Stimulated activated CD8-positive, alpha-beta memory T cell treated with anti-CD3 and anti-CD28 coated beads, Interleukin-12 subunit alpha, Interleukin-12 subunit beta, amount 100 ng/mL, for 4 hours (primary cell): ENCODE measurements around the gene LRRC15.

ENCODE experiments used
- DNase-seq: peaks from one replicate; pipeline ENCODE4 v3.0.0-alpha.2; 2020; ENCODE audit warnings: low read depth

LRRC15 gene

DNA sequence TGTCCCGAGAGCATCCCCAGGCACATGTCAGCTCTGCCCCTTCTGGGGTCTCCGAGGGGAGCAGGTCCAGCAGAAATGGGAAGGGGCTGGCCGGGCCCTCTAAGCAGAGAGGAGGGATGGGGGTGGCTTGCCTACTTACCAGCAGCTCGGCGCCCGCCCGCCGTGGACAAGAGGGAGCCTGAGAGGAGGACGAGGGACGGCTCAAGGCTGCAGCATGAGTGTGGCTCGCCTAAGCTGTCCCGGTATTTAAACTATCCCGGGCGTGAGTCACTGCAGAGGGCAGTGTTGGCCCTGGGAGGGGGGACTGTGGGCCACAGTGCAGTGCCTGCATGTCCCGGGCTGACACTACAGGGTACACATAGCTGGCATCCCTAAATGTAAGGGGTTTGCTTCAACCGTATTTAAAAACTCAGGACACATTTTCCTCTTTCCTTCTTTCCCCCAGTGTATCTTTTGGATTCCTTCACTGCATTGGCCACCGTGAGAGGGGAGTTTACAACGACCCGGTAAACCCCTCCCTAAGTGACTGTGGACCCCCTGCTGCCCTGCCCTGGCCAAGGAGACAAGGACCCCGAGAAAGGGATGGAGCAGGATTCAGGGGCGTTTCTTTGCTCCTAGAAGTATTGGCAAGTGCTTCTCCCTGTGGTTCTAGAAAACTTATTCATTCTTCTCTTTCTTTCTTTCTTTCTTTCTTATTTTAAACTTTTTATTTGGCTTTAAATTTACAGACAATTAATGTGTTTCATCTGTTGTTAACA, at the start of gene LRRC15:
Gene LRRC15, minus strand, starts transcription at position 222 of the 758 bp plus-strand sequence. CDS start 8,700 bp downstream, outside the sequence.
- DNase-seq, result no peak

DNA sequence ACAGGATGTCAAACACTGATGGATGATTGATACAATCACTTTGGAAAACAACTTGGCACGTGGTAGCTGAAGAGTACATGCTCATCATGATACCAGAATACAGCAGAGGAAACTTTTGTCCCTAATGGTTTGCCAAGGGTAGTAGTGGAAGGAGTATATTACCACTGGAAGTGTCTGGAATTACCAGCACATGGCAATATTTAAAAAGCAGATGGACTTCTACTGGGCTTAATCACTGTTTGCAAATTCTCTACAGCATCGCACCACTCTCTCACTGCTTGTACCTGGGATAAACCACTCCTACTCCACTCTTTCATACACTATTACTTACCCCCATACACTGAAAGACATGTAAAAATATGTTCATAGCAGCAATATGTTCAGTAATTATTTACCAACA, 49.1 kb upstream of the LRRC15 start:
- no peak for DNase-seq

DNA sequence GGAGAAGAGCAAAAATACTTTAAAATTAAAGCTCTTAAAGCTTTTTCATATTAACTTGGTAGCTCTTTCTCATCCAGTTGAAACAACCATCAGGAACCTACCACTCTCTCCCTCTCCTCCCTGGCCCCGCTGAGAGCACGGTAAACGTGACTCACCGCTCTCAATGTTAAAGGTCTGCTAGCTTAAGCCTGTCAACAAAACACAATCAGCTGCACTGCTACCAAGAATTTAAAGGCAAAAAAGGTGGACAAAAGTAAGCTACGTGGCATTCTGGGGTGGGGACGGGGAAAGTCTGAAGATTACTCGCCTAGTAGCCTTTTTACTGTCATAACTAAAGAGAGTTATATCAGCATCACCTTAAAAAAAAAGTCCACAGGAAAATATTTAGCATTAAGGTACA, 37.9 kb upstream of the LRRC15 start:
- DNase-seq, result no peak

DNA sequence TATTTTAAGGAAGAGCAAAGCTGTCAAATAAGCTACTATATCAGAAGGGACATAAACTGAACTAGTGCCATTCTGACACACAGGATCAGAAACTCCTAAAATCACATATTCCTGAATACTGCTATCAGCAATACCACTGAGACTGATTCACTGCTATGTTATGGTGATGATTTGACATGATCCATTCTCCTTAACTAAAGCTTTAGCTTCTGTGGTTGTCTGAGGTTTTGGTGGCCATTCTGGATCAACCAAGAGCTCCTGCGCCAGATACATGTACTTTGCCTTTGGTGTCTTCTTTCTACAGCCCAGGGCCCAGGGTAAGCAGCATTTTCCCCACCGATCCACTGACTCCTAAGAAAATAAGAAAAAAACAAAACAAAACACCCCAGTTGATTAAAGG, 36.2 kb upstream of the LRRC15 start:
- no peak for DNase-seq

DNA sequence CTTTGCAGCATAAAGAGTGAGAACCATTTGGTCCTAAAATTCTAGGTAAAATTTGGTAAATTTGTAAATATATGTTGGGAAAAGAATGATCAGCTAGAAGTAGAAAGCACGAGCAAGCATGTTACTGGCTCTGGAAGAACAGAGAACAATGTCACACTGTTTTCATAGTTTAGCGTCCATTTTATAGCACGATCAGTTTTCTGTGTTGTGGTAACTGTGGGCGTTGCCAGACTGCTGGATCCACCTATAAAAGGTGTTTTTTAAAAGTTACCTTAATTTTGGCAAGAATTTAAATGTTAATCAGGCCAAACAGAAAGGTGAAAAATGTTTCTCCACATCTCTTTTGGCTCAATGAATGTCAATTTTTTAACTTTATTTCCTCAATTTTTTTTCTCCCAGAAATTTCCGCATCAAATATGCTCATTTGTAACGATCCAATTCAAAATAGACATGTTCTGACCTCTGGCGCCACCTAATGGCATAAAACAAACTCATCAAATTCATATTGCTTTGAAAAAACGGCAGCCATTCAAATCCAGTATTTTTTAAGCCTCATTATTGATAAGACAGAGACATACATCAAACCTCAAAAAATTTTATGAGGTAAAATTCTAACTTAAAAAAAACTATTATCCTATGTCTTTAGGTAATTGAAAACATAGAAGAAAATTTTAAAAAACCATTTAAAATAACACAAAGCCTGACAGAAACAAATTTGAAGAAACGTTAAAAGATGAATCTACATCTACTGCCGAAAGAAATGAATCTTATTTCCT, 35.0 kb upstream of the LRRC15 start:
- no peak for DNase-seq

DNA sequence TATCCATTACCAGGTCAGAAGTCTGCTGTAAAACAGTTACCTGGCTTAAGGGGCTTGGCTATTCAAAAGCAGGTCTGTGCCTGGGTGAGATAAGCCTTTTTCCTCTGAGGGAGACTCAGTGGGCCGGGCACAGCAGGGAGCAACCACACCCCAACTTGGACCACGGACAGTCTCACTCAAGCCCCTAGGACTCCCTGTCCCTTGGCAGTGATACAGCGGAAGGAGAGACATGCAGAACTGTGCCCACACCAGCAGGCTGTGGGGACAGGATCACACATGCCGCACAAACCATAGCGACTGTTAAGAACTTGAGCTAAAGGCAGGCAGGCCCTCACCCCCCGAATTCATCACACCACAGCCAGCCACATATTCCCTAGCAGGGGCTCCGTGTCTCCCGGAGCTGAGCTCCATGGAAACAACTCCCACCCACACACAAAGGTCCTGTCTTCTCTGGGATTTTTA, 32.4 kb upstream of the LRRC15 start:
- DNase-seq, result no peak

DNA sequence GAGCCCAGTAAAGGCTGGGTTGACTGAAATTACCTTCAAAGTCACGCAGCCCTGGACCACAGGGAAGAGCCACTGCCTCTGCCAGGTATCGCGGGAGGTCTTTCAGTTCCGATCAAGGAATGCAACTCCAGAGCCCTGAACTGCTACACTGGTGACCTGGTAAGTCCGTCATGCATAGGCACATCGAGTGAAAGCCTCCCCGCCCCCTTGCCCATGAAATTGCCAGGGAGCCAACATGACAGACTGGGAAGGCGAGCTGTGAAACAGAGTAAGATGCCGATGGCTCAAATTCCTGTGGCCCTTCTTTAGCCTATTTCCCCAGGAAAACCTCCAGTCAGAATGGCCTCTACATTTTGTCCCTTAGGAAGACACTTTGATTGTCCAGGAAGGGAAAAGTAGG, 31.8 kb upstream of the LRRC15 start:
- no peak for DNase-seq

DNA sequence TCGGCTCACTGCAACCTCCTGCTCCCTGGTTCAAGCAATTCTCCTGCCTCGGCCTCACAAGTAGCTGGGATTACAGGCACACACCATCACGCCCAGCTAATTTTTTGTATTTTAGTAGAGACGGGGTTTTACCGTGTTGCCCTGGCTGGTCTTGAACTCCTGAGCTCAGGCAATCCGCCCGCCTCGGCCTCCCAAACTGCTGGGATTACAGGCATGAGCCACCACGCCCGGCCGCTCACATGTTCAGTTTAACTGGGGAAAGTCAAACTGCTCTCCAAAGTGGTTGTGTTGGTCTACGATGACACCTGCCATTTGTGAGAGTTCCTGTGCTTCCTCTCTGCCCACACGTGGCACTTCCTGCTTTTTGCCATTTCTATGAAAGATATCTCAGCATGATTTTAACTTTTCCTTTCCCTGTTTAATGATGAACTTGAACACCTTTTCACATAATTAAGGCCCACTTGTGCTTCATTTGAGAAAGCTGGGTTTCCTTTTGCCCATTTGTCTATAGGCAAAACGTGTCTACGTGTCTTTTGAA, 30.4 kb upstream of the LRRC15 start:
- no peak for DNase-seq

DNA sequence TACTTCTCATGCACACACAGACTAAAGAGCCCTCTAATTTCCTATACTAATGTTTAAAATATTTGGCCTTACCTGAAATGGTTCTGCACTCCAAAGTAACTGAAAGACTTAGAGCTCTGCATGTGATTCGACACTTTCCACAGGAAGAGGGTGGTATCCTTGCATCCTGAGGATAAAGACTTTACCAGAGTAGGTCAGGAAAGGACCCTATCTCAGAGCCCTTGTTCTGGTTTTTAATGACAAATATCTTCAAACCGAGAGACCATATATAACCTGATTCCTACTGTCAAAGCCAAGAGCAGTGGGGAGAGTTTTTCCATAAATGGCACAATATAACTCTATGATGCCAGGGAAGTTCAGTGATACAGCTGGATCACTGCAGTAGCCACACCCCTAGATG, 29.6 kb upstream of the LRRC15 start, which contains the start of gene GP5:
Gene GP5, minus strand, starts transcription at position 101 of the 400 bp plus-strand sequence. CDS start 984 bp downstream, outside the sequence.
- no peak for DNase-seq

DNA sequence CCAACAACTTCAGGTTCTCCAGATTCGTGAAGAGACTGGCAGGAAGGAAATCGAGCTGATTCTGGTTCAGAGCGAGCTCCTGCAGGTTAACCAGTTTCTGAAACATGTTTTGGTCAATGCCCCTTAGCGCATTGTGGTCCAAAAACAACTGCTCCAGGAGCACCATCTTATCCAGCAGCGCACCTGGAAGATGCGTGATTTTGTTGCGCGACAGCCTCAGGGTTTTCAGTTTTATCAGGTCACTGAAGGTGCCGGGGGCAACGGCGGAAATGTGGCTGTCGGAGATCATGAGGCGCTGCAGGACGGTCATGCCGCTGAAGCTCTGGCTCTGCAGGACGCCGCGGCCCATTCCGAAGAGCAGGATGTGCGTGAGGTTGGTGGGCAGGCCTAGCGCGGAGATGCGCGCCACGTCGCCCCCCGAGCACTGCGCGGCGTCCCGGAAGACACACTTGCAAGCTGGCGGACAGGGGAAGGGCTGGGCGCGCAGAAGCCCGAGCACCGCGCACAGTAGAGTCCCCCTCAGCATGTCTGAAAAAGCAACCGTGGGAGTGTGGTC, 28.3 kb upstream of the LRRC15 start:
- DNase-seq, result no peak

DNA sequence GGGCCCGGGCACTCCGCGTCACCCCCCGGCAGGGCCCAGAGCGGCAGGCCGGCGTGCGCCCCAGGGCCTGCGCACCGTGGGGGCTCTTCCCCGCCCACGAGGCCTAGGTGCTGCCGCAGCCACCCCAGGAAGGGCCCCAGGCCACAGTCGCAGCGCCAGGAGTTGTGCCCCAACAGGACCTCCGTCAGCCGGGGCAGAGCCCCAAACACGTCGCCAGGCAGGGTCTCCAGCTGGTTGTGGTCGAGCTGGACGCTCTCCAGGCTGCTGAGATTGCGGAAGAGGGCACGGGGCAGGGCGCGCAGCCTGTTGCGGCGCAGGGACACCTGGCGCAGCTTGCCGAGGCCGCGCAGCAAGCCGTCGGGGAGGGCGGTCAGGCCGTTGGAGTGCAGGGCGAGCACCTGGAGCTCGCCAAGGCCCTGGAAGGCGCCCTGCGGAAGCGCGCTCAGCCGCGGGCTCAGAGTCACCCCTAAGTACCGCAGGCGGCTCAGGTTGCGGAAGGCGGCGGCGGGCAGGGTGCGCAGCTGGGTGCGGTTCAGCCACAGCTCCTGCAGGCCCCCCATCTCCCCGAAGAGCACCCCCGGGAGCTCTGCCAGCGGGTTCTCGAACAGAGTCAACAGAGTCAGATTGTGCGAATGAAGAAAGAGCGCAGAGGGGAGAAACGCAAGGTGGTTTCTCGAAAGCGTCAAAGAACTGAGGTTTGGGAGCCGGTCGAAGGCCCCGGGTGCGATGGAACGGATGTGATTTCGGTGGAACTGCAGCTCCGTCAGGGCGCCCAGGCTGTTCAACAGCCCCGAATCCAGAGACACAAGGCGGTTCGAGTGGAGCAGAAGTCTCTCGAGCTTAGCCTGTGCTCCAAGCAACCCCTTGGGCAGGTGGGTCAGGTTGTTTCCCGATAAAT, 27.6 kb upstream of the LRRC15 start:
- no peak for DNase-seq

DNA sequence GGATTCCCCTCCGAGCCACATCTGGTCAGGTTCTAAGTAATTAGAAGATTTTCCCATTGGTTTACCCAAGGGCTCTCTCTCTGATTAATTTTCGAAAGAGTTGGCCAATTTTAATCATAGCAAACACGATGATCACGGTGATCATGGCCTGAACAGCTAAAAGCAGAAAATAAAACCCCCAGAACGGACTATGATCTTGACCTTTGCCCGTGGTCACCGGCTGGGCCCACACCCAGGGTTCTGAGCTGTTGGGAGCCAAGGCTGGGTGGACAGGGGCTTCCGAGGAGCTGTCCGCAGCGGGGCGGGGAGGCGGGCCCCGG, 27.0 kb upstream of the LRRC15 start:
- no peak for DNase-seq

DNA sequence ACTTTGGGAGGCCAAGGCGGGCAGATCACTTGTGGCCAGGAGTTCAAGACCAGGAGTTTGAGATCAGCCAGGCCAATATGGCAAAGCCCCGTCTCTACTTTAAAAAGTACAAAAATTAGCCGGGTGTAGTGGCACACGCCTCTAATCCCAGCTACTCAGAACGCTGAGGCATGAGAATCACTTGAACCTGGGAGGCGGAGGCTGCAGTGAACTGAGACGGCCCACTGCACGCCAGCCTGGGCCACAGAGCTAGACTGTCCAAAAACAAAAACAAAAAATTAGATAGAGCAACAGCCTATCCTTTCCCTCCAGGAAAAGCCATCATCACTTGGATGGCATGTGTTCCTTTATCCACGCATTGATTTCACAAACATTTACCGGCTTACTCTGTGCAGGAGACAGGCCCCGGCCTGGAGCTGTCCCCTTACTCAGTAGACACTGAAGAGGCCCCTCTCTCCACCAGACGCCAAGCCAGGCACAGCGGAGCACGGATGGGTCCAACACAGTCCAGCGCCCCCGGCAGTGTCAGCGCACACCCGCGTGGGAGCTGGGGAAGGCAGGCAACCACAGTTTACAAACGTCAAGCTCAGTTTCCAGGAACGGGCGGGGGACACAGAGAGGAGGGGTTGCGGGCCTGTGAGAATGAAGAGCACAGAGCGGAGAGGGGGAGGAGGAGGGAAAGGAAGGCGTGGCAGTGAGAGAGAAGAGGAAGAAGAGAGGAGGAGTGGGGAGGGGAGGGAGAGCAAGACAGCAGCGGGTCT, 26.4 kb upstream of the LRRC15 start:
- peak; percentile 22 for DNase-seq

DNA sequence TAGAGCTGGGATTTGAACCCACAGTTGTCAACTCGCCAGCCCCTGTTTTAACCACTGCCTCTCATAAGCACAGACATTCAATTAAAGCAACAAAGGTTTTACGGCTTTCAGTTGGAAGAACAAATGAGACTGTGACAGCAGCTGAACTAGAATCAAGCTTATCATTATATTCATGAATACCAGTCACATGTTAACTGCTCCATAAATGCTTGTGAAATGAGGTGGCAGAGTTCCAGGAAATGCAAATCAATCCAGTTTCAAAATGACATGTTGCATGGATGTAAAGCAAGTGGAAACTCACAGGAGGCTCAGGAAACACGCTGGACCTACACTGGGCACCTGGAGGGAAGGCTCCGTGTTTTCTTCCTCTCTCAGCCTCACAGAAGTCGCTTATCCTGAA, 25.7 kb upstream of the LRRC15 start:
- DNase-seq, result no peak

DNA sequence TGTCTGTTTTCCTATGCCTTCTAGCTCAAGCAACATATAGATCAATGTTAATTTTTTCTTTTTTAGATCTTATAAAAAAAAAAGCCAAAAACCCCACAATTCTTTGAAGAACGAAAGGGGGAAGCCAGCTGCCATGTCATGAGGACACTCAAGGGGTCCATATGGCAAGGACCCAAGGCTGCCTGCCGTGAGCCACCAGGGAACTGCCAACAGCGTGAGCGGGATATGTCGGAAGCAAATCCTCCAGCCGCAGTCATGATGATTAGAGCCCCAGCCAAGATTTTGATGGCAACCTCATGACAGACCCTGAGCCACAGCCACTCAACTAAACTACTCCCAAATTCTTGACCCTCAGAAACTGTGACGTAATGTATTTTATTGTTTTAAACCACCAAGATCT, 23.0 kb upstream of the LRRC15 start:
- DNase-seq, result no peak

DNA sequence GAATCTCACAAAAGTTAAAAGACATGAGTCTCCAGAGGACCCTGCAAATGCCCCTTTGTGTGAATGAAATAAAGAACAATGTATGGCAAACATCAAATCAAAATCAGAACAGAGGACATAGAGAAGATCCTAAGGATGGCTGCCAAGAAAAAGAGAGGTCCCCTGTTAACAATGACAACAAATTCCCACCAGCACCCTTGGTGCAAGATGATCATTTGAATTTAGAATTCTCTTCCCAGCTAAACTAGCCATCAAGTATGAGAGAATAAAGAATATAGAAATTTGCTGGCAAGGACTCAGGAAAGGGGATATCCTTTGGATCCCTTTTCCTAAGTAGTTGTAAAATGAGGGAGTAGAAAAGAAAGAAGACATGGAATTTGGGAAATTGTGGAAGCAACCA, 21.3 kb upstream of the LRRC15 start:
- DNase-seq, result no peak

DNA sequence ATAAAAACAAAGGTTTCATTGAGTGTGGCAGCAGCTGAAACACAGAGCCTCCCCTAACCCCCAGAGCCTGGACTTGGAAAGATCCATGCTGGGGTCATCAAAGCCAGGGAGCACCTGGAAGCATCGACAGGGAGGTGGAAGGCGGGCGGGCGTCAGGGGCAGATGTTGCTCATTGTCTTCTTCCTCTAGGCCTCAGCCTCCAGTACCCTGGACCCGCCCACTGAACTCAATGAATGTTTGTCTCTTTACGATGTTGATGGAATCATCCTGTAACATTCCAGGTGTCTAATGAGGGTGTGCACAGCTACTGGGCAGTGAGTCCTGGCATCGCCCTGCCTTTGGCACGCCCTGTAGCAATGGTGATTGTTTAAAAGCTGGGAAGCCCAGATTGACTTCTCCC, 19.7 kb upstream of the LRRC15 start:
- DNase-seq, result no peak

DNA sequence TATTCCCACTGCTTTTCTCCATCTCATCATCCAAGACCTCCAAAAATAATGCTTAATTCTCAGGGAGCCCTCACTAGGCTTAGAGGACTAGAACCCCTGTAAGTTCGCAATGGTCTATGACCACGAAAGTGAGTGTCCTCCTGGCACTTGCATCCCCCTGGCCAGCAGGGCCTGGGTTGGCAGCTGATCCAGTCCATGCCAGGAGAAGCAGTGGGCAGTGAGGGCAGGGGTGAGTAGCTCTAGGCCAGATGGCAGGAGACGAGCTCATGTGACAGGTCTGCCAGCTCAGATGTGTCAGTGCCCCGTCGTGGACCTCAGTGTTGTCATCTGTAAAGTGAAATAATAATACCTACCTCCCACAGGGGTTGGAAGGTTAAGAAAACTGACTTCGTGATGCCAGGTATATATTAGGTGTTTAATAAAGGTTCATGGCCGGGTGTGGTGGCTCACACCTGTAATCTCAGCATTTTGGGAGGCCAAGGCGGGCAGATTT, 18.4 kb upstream of the LRRC15 start:
- no peak for DNase-seq

DNA sequence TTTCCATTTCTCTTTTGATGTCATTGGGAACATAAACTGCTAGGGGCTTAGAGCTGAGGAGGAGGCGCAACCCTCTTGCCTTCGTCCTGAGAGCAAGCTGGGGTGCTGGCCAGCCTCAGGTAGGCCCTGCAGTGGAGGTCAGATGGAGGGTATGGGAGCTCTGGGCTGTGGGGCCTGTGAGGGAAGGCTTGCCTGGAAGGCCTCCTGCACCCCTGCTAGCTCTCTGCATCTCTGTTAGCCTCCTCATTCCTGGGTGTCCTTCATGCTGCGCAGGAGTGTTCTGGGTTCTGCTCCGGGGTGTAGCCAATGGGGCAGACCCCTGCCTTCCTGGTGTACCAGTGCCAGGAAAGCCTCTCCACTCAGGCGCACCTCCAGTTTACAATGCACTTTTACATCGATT, 17.7 kb upstream of the LRRC15 start:
- DNase-seq, result no peak

DNA sequence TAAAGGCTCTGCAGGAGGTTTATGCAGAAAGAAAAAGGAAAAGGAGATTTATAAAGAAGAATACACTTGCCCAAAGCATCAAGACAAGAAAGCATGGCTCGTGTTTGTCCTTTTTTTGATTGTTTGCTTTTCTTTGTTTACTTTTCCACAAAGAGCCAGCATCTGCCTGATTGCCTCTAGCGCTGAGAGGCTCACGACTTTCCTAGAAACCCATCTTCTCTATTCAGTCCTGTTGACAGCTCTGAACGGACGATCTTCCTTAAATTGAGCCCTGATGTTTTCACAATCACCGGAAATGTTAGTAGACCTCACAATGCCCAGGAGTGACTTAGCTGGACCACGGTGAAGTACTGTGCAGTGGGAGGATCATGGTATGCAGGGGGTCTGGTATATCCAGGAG, 17.1 kb upstream of the LRRC15 start:
- DNase-seq, result no peak

DNA sequence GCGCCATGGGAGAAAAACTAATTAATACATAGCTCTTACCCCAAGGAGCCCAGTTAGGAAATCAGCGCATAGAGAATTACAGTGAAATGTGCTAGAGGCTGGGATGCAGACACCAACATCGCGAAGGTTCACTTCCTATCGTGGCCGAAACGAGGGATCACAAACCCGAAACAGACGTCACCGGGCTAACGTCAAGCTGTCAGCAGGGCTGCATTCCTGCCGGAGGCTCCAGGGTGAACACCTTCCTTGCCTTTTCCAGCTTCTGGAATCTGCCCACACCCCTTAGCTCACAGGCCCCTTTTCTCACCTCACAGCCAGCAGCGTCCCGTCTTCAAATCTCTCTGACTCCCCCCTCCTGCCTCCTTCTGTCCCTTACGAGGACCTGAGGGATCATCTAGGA, 16.5 kb upstream of the LRRC15 start:
- DNase-seq, result no peak
